ENCODE results near the gene PCED1B.
A peak's percentile ranks its signal among the peaks of the same experiment; 100 is the strongest.
"Not testable (repeated sequence)": the region's sequence is repeated elsewhere in the genome, so short reads cannot be mapped to it uniquely, and the experiment has no call there.

Gene PCED1B

GRCh38 chr12:47279758-47280157 is 200.3 kb downstream of the PCED1B start:
- not testable (repeated sequence) for DNase-seq

GRCh38 chr12:47280543-47281300 is 201.3 kb downstream of the PCED1B start:
- DNase-seq, result no peak

GRCh38 chr12:47281667-47282171 is 202.3 kb downstream of the PCED1B start:
- no peak for DNase-seq

- peak; percentile 95 for DNase-seq
These were observed 202.8 kb downstream of the PCED1B start for GRCh38 chr12:47282206-47282605.

Data from fibroblast of skin of back (primary cell).